HG03354 (cell line): ENCODE measurements around the gene P2RY2.
"Not testable (repeated sequence)": the region's sequence is repeated elsewhere in the genome, so short reads cannot be mapped to it uniquely, and the experiment has no call there.

ENCODE experiments used
- ATAC-seq: cut with Tn5 transposase; IDR thresholded peaks from one replicate; pipeline ENCODE4 v1.9.1; 2021; ENCODE audit warnings: mild to moderate bottlenecking; ENCODE audit not compliant: unreplicated experiment, poor library complexity, severe bottlenecking

The P2RY2 gene

DNA sequence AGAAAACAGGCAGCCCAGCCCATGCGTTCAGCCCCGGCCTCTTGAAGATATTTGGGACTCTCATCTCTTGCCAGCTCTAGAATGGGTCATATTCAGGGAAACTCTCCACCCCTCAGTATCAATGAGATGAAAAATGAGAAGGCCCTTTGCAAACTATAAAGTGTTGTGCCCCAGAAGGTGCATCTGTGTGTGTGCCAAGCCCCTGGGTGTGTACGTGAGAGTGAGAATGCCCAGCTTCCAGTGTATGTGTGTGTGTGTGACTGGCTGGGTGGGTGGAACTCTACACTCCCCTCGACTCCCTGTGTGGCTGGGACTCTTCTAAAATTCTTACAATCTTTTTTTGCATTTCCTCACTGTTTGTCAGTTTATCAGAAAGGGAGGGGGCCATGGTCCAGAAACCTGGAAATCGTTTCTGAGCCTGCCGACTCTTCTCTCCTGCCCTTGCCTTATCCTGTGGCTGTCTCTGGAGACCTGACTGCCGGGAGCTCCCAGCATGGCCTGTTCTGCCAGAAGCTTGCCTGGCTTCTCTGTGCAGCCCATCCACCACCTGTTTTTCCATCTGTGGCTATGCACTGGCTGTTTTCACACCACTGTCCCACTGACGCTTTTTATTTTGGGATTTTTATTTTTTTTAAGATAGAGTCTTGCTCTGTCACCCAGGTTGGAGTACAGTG, 55.3 kb downstream of the P2RY2 start:
- no peak for ATAC-seq

DNA sequence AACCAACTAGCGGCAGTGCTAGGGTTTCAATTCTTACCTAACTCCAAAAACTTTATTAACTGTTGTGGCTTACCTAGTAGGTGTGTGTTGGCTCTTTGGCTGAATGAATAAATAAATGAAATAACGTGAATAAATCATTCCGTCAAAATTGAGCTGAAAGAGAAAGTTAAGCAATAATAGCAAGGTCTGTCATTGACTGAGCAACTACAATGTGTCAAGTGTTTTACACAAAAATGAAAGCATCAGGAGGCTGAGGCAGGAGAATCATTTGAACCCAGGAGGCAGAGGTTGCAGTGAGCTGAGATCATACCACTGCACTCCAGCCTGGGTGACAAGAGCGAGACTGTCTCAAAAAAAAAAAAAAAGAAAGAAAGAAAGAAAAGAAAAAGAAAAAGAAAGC, 56.1 kb downstream of the P2RY2 start:
- not testable (repeated sequence) for ATAC-seq

DNA sequence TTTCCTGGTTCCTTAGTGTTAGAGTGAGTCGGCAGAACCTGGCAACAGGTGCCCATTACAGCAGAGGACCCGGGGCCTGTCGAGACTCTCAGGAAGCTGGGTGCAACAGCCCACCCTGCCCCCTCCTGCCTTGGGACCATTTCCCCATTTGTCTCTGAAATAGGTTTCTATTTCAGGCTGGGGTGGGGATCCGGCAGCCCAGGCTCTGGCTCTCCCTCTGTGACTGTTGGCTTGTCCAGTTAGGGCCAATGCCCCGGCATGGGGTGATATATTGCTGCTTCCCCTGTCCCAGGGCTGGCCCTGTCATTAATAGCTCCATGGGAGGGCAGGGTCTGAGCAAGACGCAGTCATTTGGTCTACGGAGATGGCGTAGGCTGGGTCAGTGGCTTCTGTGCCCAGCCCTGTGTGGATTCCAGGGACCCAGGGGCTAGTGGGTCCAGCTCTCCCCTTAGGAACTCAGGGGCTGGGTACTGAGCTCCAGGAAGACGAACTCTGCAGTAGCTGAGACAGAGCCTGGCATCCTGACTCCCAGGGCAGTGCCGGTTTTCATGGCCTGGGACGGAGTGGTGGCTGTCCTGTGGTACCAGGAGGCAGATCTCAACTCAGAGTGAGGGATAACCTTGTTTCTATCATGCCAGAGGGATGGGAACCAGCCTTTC, 56.8 kb downstream of the P2RY2 start:
- ATAC-seq, result no peak

DNA sequence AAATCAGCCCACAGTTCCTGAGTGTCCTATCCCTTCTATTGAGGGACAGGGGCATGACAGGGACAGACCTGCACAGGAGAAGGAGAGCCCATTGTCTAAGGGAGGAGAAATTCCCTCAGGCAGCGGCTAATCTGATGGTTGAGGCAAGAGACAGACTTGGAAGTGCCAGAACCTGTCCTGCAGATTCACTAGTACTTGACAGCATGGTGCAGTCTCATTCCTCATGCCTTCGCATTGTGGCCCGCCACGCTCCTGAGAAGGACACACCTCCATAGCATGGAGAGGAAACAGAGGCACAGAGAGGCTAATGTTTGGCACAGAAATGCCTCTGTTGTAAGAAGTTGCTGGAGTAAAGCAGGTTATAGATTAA, 57.3 kb downstream of the P2RY2 start:
- no peak for ATAC-seq

DNA sequence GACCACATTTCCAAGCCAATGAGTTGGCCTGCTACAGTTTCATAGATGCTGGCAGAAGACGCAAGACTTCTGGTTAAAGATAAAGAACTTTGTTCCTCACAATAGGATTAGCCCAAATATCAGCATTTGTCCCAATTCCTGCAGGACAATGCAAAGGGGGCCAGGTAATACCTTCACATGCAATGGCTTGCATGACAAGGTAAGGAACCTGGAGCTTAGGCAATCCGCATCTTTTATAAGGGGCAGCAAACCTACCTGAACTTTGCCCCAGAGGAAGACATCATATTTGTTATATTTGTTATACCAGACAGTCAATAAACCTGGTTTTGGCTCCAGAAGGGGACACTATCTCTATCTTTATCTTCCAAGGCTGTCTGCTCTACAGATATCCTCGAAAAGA, 59.4 kb downstream of the P2RY2 start:
- ATAC-seq, result no peak

DNA sequence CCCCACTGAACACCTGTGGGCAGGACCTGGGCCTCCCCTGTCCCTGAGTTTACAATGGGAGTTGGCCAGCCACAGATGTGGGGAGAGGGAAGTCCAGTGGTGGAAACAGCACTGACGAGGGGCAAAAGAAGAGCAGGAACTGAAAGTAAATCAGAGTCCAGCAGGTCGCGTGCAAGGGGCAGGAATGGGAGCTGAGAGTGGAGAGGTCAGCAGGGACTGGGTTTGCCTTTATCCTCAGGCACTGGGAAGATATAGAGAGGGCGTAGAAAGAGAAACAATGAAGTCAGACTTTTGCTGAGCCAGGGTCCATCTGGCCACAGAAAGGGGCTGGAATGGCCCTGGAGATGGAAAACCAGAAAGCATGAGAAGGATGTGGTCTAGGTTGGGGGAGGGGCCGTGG, 62.5 kb downstream of the P2RY2 start:
- ATAC-seq, result no peak

DNA sequence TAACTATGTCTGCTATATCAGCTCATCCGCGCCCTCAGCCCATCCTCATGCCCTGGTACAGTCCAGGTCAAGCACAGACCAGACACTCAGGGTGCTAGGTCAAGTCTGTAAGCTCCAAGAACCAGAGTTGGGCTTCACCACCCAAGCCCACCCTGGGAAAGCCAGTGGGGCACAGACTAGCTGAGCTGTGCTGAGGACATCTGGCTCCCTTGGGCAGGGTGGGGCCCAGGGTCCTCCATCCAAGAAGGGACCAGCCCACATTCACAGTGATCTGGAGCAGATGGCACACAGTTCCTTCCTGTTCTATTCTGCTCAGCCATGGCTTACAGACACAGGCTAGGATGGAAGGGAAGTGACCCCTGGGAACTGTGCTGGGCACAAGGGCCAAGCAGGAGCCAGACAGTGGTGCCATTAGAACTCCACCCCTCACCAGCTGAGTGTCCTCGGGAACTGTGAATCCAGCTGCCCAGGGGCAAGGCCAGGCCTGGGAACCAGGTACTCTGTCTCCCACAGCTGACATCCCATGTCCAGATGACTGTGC, 63.2 kb downstream of the P2RY2 start:
- ATAC-seq, result no peak

DNA sequence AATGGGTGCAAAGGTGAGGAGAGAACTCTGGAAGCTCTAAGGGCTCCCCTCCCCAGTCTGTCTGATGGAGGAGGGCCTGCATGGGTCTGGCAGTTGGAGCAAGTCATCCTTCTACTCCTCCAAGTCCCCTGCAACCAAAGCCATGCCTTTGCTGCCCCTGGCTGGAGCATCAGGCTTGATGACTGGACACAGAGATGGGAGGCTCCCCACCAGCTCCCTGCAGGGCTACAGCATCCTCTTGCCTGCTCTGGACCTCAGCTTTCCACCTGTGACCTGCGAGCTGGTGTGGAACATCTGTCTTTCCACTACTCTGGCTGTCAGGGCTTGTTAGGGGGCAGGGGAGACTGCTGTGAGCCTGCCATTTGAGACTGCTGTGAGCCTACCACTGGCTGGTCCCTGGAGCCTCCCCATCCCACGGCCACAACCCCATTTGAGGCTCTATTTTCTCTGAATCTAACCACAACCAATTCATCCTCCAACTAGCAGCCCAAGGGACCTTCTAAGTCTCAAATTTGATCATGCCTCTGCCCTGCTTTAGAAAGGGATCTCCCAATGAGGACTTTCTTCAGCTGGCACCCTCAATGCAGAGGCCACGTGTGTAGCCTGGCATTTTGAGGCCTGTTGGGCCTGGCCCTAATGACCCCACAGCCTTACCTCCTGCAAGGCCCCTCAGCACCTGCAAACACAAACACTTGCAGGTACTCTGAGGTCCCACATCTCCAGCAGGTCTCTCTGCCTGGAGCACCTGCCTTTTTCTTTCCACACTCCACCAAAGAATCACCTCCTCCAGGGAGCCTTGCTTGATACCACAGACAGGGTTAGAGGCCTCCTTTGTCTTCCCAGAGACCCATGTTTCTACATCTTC, 63.9 kb downstream of the P2RY2 start:
- no peak for ATAC-seq

DNA sequence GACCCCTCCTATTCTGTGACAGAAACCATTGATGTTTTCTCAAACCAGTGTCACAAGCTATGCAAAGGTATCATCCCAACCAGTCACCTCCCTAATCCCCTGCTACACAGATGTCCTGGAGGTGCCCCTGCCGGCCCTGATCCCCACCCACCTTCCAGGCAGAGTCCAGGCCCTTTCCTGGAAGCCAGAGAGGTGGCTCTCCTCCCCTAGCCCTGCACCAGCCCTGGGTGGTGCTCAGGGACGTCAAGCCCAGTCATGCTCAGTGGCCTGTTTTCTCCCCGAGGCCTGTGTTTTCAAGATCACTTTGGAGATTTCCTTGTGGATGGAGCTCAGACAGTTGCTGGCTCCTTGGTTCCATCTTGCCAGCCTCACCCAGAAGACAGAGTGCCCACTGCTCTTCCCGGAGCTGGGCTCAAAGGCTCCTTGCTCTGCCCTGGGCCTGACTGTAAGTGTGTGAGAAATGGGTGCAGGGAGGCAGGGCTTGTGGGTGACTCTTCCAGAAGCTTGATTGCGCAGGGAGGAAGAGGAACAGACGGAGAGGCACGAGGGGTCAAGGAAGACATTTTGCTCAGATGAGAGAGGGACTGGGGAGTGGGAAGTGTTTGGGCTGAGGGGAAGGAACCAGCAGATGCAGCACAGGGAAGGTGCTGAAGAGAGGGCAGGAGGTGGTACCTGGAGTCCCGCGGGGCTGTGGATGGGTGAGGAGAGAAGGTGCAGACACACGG, 65.4 kb downstream of the P2RY2 start:
- ATAC-seq, result no peak

DNA sequence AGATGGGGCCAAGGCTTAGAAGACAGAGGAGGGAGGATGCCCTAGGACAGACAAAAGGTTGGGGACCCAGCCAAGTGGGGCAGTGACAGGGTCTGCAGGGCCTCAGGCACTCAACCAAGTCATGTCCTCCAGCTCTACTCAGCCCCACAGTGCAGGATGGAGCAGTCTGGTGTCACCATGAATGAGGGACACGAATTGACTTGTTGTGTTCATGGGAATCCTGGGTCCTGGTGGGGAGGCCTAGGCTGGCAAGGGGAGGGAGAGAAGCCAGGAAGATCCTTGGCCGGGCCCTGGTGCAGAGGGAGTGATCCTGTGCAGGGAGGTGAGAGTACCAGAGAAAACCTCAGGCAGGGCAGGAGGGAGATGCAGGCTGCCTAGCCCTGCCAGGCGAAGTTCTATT, 66.0 kb downstream of the P2RY2 start:
- ATAC-seq, result no peak

DNA sequence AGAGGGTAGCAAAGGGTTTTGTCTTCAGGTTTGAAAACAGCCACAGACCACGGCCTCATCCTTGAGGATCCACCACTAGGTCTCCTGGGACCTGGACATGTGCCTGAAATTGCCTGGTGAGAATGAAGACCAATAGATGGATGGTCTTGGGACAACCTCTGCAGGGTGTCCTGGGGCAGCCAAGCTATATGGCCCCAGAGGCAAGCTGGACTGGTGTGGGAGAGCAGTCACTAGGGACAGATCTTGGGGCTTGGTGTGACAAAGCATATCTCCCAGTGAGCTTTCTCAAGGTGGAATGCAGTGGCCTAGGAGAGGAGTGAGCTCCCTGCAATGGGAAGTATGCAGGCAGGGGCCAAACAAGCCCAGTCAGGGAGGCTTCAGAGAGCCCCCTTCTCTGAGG, 67.6 kb downstream of the P2RY2 start:
- ATAC-seq, result no peak
